WTC11 (cell line): ENCODE measurements around the gene RIN3.

Experiments used
- GABPB1 ChIP-seq: sonication (generic); formaldehyde crosslinking; IDR thresholded peaks from 2 replicates; pipeline ENCODE4 v1.8.1; 2023; ENCODE audit warnings: mild to moderate bottlenecking, missing genetic modification reagents
- TEAD4 ChIP-seq: sonication (generic); formaldehyde crosslinking; IDR thresholded peaks from 2 replicates; pipeline ENCODE4 v1.8.0; 2022; ENCODE audit warnings: mild to moderate bottlenecking, missing genetic modification reagents
- ZNF121 ChIP-seq: sonication (generic); formaldehyde crosslinking; IDR thresholded peaks from 2 replicates; pipeline ENCODE4 v1.8.0; 2023; ENCODE audit warnings: missing genetic modification reagents
- ZNF219 ChIP-seq: sonication (generic); formaldehyde crosslinking; IDR thresholded peaks from 2 replicates; pipeline ENCODE4 v1.8.0; 2023; ENCODE audit warnings: missing genetic modification reagents, mild to moderate bottlenecking, borderline replicate concordance
- ZNF232 ChIP-seq: sonication (generic); formaldehyde crosslinking; IDR thresholded peaks from 2 replicates; pipeline ENCODE4 v1.8.0; 2022; ENCODE audit warnings: mild to moderate bottlenecking, missing genetic modification reagents
- TF ChIP-seq, protein P1 (sequence below): fragments of 200-600 bp; IDR thresholded peaks from 2 replicates; pipeline ENCODE4 v1.8.0; 2022; ENCODE audit warnings: antibody characterized with exemption
- TF ChIP-seq, protein P2 (sequence below): sonication (generic); formaldehyde crosslinking; IDR thresholded peaks from 2 replicates; pipeline ENCODE4 v1.8.0; 2022; ENCODE audit warnings: mild to moderate bottlenecking, missing genetic modification reagents

DNA sequence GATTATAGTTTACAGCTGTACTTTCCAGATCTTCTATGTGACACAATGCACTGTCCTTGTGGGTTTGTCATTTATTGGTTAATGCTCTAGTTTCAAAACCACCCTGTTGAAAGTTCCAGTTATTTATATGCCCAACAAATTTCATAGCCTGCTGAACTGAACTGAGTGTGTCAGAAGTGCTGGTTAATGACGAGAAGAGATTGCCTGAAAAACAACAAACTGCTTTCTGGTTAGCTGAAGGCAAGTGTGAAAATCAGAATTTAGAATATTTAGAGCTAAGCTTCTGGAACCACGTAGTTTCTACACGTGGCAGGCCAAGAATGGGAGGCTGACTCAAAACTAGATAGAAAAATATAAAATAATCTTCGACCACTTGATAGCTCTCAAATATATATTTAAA is 19.1 kb upstream of the RIN3 start:
- TF ChIP-seq TEAD4 (no peak), ZNF219 (CRISPR knock-in tag) (no peak), GABPB1 (CRISPR knock-in tag) (no peak), ZNF121 (CRISPR knock-in tag) (no peak), ZNF232 (CRISPR knock-in tag) (no peak)
- TF ChIP-seq, protein P1, sequence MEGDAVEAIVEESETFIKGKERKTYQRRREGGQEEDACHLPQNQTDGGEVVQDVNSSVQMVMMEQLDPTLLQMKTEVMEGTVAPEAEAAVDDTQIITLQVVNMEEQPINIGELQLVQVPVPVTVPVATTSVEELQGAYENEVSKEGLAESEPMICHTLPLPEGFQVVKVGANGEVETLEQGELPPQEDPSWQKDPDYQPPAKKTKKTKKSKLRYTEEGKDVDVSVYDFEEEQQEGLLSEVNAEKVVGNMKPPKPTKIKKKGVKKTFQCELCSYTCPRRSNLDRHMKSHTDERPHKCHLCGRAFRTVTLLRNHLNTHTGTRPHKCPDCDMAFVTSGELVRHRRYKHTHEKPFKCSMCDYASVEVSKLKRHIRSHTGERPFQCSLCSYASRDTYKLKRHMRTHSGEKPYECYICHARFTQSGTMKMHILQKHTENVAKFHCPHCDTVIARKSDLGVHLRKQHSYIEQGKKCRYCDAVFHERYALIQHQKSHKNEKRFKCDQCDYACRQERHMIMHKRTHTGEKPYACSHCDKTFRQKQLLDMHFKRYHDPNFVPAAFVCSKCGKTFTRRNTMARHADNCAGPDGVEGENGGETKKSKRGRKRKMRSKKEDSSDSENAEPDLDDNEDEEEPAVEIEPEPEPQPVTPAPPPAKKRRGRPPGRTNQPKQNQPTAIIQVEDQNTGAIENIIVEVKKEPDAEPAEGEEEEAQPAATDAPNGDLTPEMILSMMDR = no peak
- TF ChIP-seq, protein P2, sequence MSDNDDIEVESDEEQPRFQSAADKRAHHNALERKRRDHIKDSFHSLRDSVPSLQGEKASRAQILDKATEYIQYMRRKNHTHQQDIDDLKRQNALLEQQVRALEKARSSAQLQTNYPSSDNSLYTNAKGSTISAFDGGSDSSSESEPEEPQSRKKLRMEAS (CRISPR knock-in tag) = no peak
